ENCODE measurements around the gene COL1A1.

COL1A1 gene

DNA sequence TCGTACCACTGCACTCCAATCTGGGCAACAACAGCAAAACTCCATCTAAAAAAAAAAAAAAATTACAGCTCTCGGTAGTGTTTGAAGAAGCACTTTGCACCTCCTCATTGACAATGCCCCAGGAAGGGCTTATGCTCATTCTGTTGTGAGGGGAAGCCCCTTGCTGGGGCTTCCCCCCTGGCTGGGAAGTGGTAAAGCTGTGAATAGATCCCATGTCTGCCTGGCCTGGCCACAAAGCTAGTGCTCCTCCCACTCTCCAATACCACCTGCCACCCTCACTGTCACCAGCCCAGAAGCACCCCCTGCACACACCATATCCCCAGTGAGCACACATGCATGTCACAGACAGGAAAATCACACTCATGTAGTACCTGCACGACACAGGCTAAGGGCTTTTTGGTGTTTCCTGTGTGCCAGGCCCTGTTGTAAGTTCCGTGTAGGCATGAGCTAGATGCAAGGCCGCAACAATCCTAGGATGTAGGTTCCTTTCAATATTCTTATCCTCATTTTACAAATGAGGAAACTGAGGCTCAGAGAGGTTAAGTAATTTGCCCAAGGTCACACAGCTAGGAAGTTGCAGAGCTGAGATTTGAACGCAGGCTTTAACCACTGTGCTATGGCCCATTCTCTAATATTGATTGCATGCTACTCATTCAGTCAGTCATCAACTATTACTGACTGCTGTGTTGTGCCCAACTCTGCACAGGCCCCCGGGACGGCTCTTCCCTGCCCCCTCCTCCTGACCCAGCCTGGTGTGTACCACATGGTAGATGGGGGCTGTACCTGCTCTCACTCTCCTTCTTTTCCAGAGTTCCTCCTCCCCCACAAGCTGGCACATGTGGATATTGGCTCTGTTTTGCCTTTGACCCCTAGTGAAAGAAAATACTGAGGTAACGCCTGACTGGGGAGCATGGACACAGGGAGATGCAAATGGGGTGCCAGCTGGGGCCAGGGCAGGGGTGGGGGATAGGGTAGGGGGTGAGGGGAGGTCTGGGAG, 11.9 kb upstream of the COL1A1 start:
- DNase-seq (ENCODE audit: low read depth in 2 of 2) = no peak

GRCh38 chr17:50212121-50212843, 10.9 kb upstream of the COL1A1 start:
- no peak for DNase-seq (ENCODE audit: low read depth in 2 of 2)

DNA sequence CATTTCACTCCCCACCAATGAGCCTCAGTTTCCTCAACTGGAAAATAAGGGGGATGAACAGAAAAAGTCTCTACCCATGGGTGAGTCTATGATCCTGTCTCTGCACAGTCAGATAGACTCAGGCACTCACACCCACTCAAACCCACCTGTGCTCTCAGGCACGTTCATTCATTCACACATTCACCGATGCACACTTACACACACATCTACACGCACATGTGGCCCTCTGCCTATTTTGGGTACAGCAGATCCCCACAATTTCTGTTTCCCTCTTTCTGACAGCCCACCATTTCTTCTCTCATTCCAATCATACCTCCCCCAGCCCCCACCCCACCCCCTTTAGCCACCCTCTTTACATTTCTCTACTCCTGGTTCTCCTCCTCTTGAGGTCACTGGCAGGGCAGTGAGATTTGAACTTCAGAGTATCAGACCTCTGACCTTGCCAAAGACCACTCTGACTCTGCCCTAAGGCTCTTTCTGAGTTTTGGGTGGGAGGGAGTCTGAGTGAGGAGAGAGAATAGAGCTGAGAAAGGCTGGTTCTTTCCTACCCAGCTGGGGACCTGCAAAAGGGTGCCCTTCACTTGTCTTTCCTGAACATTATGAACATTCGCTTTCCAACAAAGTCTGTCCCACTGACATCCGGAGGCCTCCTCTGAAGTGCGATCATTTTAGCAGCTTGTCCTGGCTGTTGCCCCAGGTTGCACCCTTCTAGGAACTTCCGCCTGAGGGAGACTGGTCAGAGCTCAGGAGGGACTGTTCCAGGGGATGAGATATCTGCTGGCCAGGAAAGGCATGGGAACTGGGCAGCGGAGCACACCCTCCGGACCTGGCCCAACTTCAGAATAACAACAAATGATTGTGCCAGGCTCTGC, 10.1 kb upstream of the COL1A1 start:
- no peak for DNase-seq (ENCODE audit: low read depth in 2 of 2)

GRCh38 chr17:50210240-50211225, 9.1 kb upstream of the COL1A1 start:
- DNase-seq (ENCODE audit: low read depth in 2 of 2) = no peak

GRCh38 chr17:50209472-50210239, 8.2 kb upstream of the COL1A1 start:
- no peak for DNase-seq (ENCODE audit: low read depth in 2 of 2)

GRCh38 chr17:50209133-50209471, 7.7 kb upstream of the COL1A1 start:
- DNase-seq (ENCODE audit: low read depth in 2 of 2) = no peak

GRCh38 chr17:50208611-50209061, 7.2 kb upstream of the COL1A1 start:
- no peak for DNase-seq (ENCODE audit: low read depth in 2 of 2)

DNA sequence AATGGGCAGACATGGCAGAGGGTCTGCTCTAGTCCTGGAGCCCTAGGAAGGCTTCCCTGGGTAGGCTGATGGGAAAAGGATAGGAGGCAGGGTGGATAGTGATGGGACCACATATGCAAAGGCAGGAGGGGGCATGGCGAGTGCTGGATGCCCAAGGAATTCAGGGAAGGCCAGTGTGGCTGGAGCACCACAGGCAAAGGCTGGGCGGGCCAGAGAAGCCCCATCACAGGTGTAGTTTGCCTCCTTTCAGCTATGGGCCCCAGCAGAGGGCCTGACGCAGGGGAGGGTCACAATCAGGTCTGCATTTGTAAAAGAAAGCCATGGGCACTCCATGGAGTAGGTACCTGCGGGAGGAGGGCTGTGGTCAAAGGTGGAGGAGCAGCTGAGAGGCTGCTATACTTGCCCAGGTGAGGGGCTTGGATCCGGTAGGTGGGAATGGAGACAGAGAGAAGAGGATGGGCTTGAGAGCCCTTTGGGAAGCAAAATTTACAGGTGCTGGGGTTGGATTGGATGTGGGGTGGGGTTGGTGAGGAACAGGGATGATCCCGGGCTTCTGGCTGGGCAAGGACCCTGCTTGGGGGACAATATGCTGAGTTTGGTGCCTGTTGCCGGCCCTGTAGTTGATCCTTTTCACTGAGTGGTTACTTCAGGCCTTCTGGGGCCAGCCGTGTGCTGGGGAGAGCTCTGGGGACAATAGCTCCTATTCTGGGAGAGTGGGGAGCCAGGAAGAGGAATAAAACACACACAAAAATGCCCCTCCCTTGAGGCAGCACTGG, 6.5 kb upstream of the COL1A1 start:
- DNase-seq (ENCODE audit: low read depth in 2 of 2) = no peak

DNA sequence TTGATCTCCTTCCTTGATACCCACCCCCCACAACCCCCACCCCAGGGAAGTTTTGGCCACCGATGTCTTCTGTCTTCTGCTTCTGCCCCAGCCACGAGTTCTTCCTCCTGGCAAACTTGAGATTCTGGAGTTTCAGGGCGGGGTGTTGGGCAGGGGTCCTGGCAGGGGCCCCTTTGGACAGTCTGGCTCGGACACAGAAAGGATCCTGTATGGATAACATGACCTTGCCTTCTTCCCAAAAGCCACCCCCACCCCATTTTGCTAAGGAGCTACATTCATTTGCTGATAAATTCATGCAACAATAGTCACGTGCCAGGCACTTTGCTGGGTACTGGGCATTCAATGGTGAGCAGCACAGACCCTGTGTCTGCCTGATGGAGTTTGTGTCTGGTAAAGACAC, 5.9 kb upstream of the COL1A1 start:
- DNase-seq (ENCODE audit: low read depth in 2 of 2) = no peak

- no peak for DNase-seq (ENCODE audit: low read depth in 2 of 2)
Measured at GRCh38 chr17:50206604-50207293, 5.3 kb upstream of the COL1A1 start.

GRCh38 chr17:50205963-50206505, 4.6 kb upstream of the COL1A1 start:
- no peak for DNase-seq (ENCODE audit: low read depth in 2 of 2)

GRCh38 chr17:50205111-50205962, 3.9 kb upstream of the COL1A1 start:
- no peak for DNase-seq (ENCODE audit: low read depth in 2 of 2)

DNA sequence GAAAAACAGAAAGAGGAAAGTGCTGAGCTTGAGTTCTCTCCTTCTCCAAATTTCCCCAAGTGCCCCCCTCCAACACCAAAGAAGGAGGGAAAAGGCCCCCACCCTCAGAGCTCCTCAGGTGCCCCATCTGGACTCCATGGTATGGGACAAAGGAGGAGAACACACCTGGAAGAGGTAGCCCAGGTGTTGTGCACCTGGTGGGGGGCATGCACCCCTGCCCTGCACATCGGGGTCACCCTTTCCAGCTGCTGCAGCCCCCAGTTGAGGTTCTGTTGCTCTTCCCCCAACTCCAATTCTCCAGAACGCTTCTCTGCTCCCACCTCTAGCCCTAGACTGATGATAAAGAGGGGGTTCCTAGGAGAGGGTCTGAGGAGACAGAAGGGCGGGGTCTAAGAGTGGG, 3.0 kb upstream of the COL1A1 start:
- DNase-seq (ENCODE audit: low read depth in 2 of 2) = no peak

DNA sequence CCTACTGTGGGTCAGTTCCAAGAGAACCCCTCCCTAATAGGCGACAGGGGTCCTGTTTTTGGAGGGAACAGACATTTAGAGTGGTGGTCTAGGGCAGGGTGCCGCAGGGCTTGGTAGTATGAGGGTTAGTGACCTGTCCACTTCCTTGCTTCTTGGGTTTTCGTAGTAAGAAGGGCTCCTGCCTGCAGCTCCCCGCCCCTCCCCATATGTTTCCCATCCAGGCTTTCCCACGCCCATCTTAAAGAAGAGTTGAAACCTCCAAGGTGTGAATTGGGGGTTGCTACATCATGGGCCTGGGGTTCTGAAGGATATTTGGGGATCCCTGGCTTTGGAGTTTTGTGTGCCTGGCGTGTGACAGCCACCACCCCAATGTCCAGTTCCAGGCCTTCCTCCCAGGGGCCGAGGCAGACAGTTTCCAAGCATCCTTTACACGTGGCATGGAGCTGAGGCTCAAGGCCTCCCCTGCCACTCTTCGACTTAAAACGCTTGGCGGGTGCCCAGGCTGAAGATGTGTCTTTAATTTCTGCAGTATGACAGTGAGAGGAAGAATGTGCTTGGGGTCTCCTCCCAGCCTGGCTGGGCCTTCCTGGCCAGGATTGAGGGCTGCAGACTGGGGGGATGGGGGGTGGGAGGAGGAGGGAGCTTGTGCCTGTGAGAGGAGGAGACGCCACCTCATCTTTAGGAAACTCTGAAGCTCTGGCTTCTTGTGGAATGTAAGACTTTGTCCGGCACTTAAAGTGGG, 2.3 kb upstream of the COL1A1 start:
- no peak for DNase-seq (ENCODE audit: low read depth in 2 of 2)

- DNase-seq (ENCODE audit: low read depth in 2 of 2) = no peak
Measured at GRCh38 chr17:50203086-50203485, 1.7 kb upstream of the COL1A1 start.

GRCh38 chr17:50200457-50201275, 765 bp downstream of the COL1A1 start:
- DNase-seq (ENCODE audit: low read depth in 2 of 2) = peak; percentile 58 to 60

Data from activated CD8-positive, alpha-beta memory T cell treated with anti-CD3 and anti-CD28 coated beads for 4 hours (primary cell).